Glomerular endothelial cell (primary cell): ENCODE results near the gene TOP1. TPM values are rescaled to one million over a fixed set of nuclear protein-coding genes. Genes with fewer than 3 reads are reported as not detected.
"Not testable (repeated sequence)": the region's sequence is repeated elsewhere in the genome, so short reads cannot be mapped to it uniquely, and the experiment has no call there.

ENCODE experiments used
- DNase-seq: peaks from one replicate; pipeline ENCODE4 v3.0.0-alpha.2; 2011; ENCODE audit warnings: low read depth, low spot score; ENCODE audit errors: extremely low read depth
- total RNA-seq: library from RNA; depleted of rRNA; stranded (reverse); fragments of >200 nt; gene quantifications from 2 replicates; pipeline ENCODE4 v1.2.3, GENCODE V29; 2015

TOP1 gene
- total RNA-seq, 1 donor from 2014 or later, result 42.1 TPM

- DNase-seq, result no peak
Measured at GRCh38 chr20:41123631-41124030, 95.0 kb downstream of the TOP1 start.

GRCh38 chr20:41124451-41125094 is 96.0 kb downstream of the TOP1 start:
- no peak for DNase-seq

- DNase-seq, result no peak
Measured at GRCh38 chr20:41125530-41126457, 97.2 kb downstream of the TOP1 start.

- DNase-seq, result no peak
Measured at GRCh38 chr20:41126719-41127118, 98.1 kb downstream of the TOP1 start.

GRCh38 chr20:41128317-41128716 is 99.7 kb downstream of the TOP1 start:
- not testable (repeated sequence) for DNase-seq

- DNase-seq, result no peak
Measured at GRCh38 chr20:41131594-41132387, 103.2 kb downstream of the TOP1 start.

GRCh38 chr20:41132388-41132775 is 103.8 kb downstream of the TOP1 start:
- not testable (repeated sequence) for DNase-seq

- no peak for DNase-seq
Measured at GRCh38 chr20:41133709-41134361, 105.2 kb downstream of the TOP1 start.

GRCh38 chr20:41134362-41135186 is 106.0 kb downstream of the TOP1 start:
- no peak for DNase-seq

GRCh38 chr20:41135187-41135887 is 106.7 kb downstream of the TOP1 start:
- DNase-seq, result no peak

- DNase-seq, result no peak
Measured at GRCh38 chr20:41135888-41136679, 107.5 kb downstream of the TOP1 start.

- no peak for DNase-seq
Measured at GRCh38 chr20:41136680-41137613, 108.3 kb downstream of the TOP1 start, which contains the start of gene PLCG1. PLCG1 (plus strand) TSS chr20:41137543; CDS start chr20:41137642, 99 bp downstream.

- no peak for DNase-seq
Measured at GRCh38 chr20:41137614-41138474, 109.2 kb downstream of the TOP1 start.

GRCh38 chr20:41138475-41139226 is 110.0 kb downstream of the TOP1 start:
- no peak for DNase-seq

GRCh38 chr20:41139227-41140093 is 110.8 kb downstream of the TOP1 start:
- no peak for DNase-seq
